Measurements from ENCODE around the gene F11.

- no peak for TF ChIP-seq CTCF (IDR thresholded peaks at IDR 0.05)
- no peak for TF ChIP-seq EZH2 (IDR thresholded peaks at IDR 0.05)
Observed at GRCh38 chr4:186286581-186286980, 20.6 kb downstream of the F11 start.
